AG09309 (cell line): ENCODE data around the gene MAGEA1.
"Not testable (repeated sequence)": the region's sequence is repeated elsewhere in the genome, so short reads cannot be mapped to it uniquely, and the experiment has no call there.

Experiments
- DNase-seq: peaks from one replicate; pipeline ENCODE4 v3.0.0-alpha.2; 2010; ENCODE audit warnings: low read depth
- H3K4me3 ChIP-seq: 2 replicates; pipeline ENCODE4 v1.5.1; 2011; ENCODE audit warnings: mild to moderate bottlenecking, low read depth, low read length, moderate library complexity; ENCODE audit not compliant: control insufficient read depth
- CTCF ChIP-seq: IDR thresholded peaks from 2 replicates; pipeline ENCODE4 v1.5.1; 2011; ENCODE audit warnings: mild to moderate bottlenecking, low read depth, low read length, inconsistent platforms; ENCODE audit not compliant: insufficient read depth, control insufficient read depth; ENCODE audit errors: missing control alignments

MAGEA1 gene

GRCh38 chrX:153179131-153179530 is at the start of gene MAGEA1:
Gene MAGEA1, plus strand, starts transcription at chrX:153179284. Its CDS starts 3,106 bp downstream, at chrX:153182390.
- TF ChIP-seq CTCF = no peak
- DNase-seq = no peak
- no peak within 1 kb of the TSS for H3K4me3 ChIP-seq

GRCh38 chrX:153132924-153133323 is 46.2 kb upstream of the MAGEA1 start:
- not testable (repeated sequence) for DNase-seq, H3K4me3 ChIP-seq

GRCh38 chrX:153139074-153139473 is 40.0 kb upstream of the MAGEA1 start:
- not testable (repeated sequence) for H3K4me3 ChIP-seq, DNase-seq

GRCh38 chrX:153146288-153146687 is 32.8 kb upstream of the MAGEA1 start:
- not testable (repeated sequence) for H3K4me3 ChIP-seq, DNase-seq

- DNase-seq = no peak
- no peak overlapping the region for H3K4me3 ChIP-seq
- TF ChIP-seq CTCF = no peak
Measured at GRCh38 chrX:153153516-153153915, 25.6 kb upstream of the MAGEA1 start.

GRCh38 chrX:153157450-153157849 is 21.6 kb upstream of the MAGEA1 start:
- TF ChIP-seq CTCF = no peak
- no peak for DNase-seq
- no peak overlapping the region for H3K4me3 ChIP-seq

- H3K4me3 ChIP-seq = no peak overlapping the region
- TF ChIP-seq CTCF = no peak
- DNase-seq = no peak
Measured at GRCh38 chrX:153158319-153158718, 20.8 kb upstream of the MAGEA1 start.

GRCh38 chrX:153161952-153162351 is 17.1 kb upstream of the MAGEA1 start:
- DNase-seq = no peak
- no peak for TF ChIP-seq CTCF
- H3K4me3 ChIP-seq = no peak overlapping the region

- no peak for DNase-seq
- no peak overlapping the region for H3K4me3 ChIP-seq
- TF ChIP-seq CTCF = no peak
Measured at GRCh38 chrX:153164733-153165132, 14.4 kb upstream of the MAGEA1 start.

GRCh38 chrX:153168423-153168822 is 10.7 kb upstream of the MAGEA1 start:
- H3K4me3 ChIP-seq, DNase-seq: not testable (repeated sequence)
